Heart right ventricle (tissue), 16 donors: ENCODE results near the gene ZBTB7C. TPM values are rescaled to one million over a fixed set of nuclear protein-coding genes. Genes with fewer than 3 reads are reported as not detected.

Source experiments
- ATAC-seq, 8 donors: fragments of 200-7000 bp; cut with Tn5 transposase; one replicate each; pipeline ENCODE4 v1.9.1; 2020; ENCODE audit warnings: mild to moderate bottlenecking in 8 of 8, moderate library complexity in 8 of 8, moderate number of reproducible peaks in 1 of 8
- DNase-seq, 2 donors: peaks; one replicate each; pipeline ENCODE4 v3.0.0-alpha.2; 2020
- H3K27ac ChIP-seq, 10 donors: fragments of 200-600 bp; sonication (generic) in 2 of 10; one replicate each; pipeline versions ENCODE4 v1.5.0 to v1.8.0; 2020 to 2022; ENCODE audit warnings: mild to moderate bottlenecking in 3 of 10
- H3K27me3 ChIP-seq, 7 donors: fragments of 200-600 bp; one replicate each; pipeline ENCODE4 v1.8.0; 2021 to 2022; ENCODE audit warnings: mild to moderate bottlenecking in 2 of 7
- H3K36me3 ChIP-seq, 9 donors: fragments of 200-600 bp; sonication (generic) in 1 of 9; one replicate each; pipeline versions ENCODE4 v1.5.0 to v1.8.0; 2020 to 2022; ENCODE audit warnings: mild to moderate bottlenecking in 2 of 9
- H3K4me1 ChIP-seq, 9 donors: fragments of 200-600 bp; sonication (generic) in 1 of 9; one replicate each; pipeline versions ENCODE4 v1.5.0 to v1.8.0; 2020 to 2022; ENCODE audit warnings: mild to moderate bottlenecking in 4 of 9
- H3K4me3 ChIP-seq, 10 donors: fragments of 200-600 bp; sonication (generic) in 2 of 10; one replicate each; pipeline versions ENCODE4 v1.5.0 to v1.8.0; 2020 to 2022; ENCODE audit warnings: mild to moderate bottlenecking in 7 of 10, moderate library complexity in 2 of 10
- H3K9me3 ChIP-seq, 11 donors: fragments of 200-600 bp in 10 of 11; sonication (generic) in 2 of 11; one replicate each; pipeline versions ENCODE4 v1.5.0 to v1.8.0; 2013 to 2022; ENCODE audit warnings: mild to moderate bottlenecking in 2 of 11, control low read depth in 1 of 11, moderate library complexity in 1 of 11
- CTCF ChIP-seq, 9 donors: fragments of 200-600 bp; sonication (generic) in 2 of 9; IDR thresholded peaks; one replicate each; pipeline versions ENCODE4 v1.5.0 to v1.8.0; 2021 to 2022; ENCODE audit warnings: antibody characterized with exemption in 9 of 9, mild to moderate bottlenecking in 5 of 9, moderate library complexity in 1 of 9
- WGBS, 2 donors: extraction: QIAGEN DNeasy Blood & Tissue Kit; methylation state at CpG; one replicate each; pipeline ENCODE4 v1.1.7; 2013; ENCODE audit warnings: inconsistent platforms in 1 of 2; 5-methylcytosine and 5-hydroxymethylcytosine counted together
- intact Hi-C, 10 donors: fragments of 100-400 bp; cut with DNase I; formaldehyde crosslinking; loops; one replicate each; pipeline versions ENCODE4 v1.11.1 to v1.14.2; 2022
- polyA plus RNA-seq, 2 donors: library from polyadenylated mRNA; stranded (reverse); fragments of 200-250 nt; gene quantifications; one replicate each; pipeline ENCODE4 v1.2.3, GENCODE V29; 2013
- total RNA-seq, 10 donors: library from RNA; stranded (reverse); fragmentation: NEBNext Ultra II Directional in 3 of 10; extraction: Animal tissue kit (Norgen Biotek cat#: 25700) in 3 of 10; gene quantifications; one replicate each; pipeline versions ENCODE4 v1.2.1 to v1.2.4, GENCODE V29; 2021 to 2023
- donor health status: Arrhythmogenic right ventricular cardiomyopathy.
- donor health status: ischemic (EF 13 %, LVEDD 7.1; RV severe dilation, severe dysfunction).
- donor health status: healthy with polysubstance abuse.
- donor health status: DM: no; HTN: yes; CAD: no.
- donor health status: DM: no; HTN: no; CAD: no.
- donor health status: ischemic (EF 25% LVEDD 6.9; RV normal size, moderate dysfunction).
- donor health status: ischemic (EF 25% LVEDD 5.7; RV mildly dilated, moderate dysfunction).
- donor health status: healthy.
- donor health status: DM: yes; HTN: yes; CAD: no.
- donor health status: Ischemic cardiomyopathy.
- donor health status: ischemic (EF 35%, LVEDD 5.7; RV mildly dilated, moderate dysfunction).
- donor health status: nonischemic (EF 11% LVEDD 7.7; RV severe dilation, severe dysfunction).
- donor health status: DM: yes; HTN: yes; CAD: no.
- donor health status: PGD.
- donor health status: ischemic (EF 29% LVEDD 5.4; RV normal size, mild dysfunction).
- donor health status: nonischemic (EF 23%, LVEDD 6.1; RV moderate dilation, normal function).

The ZBTB7C gene
- total and polyA plus RNA-seq, 12 donors: 0.49 to 6.3 (median 1.5) TPM

- DNase-seq (no peak), ATAC-seq (no peak)
- Histone ChIP-seq H3K36me3 (no peaks in the 10 kb centered on the region), H3K4me1 (peaks cover 0 to 16% (median 6%) of the 10 kb centered on the region in 9 donors), H3K27me3 (peaks cover 0 to 20% (median 6%) of the 10 kb centered on the region in 7 donors), H3K4me3 (no peak overlapping the region), H3K27ac (no peak overlapping the region), H3K9me3 (peaks cover 0 to 9% (median 0%) of the 10 kb centered on the region in 11 donors)
- no peak for TF ChIP-seq CTCF (IDR thresholded peaks at IDR 0.05)
- 68 to 74% methylated on average over 3 of the region's 3 CpGs for WGBS, 2 donors
- intact Hi-C loops: loop anchor here in 1 of 10 donors (2.0 kb wide), 1 partner anchor 246 kb away; no protein-coding TSS in a partner anchor
Measured at GRCh38 chr18:48018851-48019250, 390.3 kb downstream of the ZBTB7C start.

GRCh38 chr18:48017635-48018034, 391.5 kb downstream of the ZBTB7C start:
- ATAC-seq (peak in 1 of 8 donors; percentile 47), DNase-seq (no peak)
- Histone ChIP-seq H3K4me3 (no peak overlapping the region), H3K27me3 (peaks cover 0 to 17% (median 6%) of the 10 kb centered on the region in 7 donors), H3K36me3 (no peaks in the 10 kb centered on the region), H3K27ac (no peak overlapping the region), H3K4me1 (peaks cover 0 to 4% (median 0%) of the 10 kb centered on the region in 9 donors), H3K9me3 (peaks cover 0 to 9% (median 0%) of the 10 kb centered on the region in 11 donors)
- intact Hi-C loops: loop anchor here in 1 of 10 donors (2.0 kb wide), 1 partner anchor 245 kb away; no protein-coding TSS in a partner anchor
- 83 to 89% methylated on average over 2 of the region's 2 CpGs for WGBS, 2 donors
- no peak for TF ChIP-seq CTCF (IDR thresholded peaks at IDR 0.05)

- no peak for TF ChIP-seq CTCF (IDR thresholded peaks at IDR 0.05)
- Histone ChIP-seq H3K9me3 (peaks cover 0 to 9% (median 0%) of the 10 kb centered on the region in 11 donors), H3K4me1 (peaks cover 0 to 7% (median 3%) of the 10 kb centered on the region in 9 donors), H3K4me3 (no peak overlapping the region), H3K36me3 (no peaks in the 10 kb centered on the region), H3K27ac (no peak overlapping the region), H3K27me3 (peaks cover 0 to 6% (median 0%) of the 10 kb centered on the region in 7 donors)
- ATAC-seq (no peak), DNase-seq (no peak)
- WGBS, 2 donors: 61 to 67% methylated on average over 4 of the region's 4 CpGs
- intact Hi-C loops: no loop called here
Measured at GRCh38 chr18:48013162-48013561, 396.0 kb downstream of the ZBTB7C start.

GRCh38 chr18:48011926-48012465, 397.2 kb downstream of the ZBTB7C start:
- TF ChIP-seq CTCF (IDR thresholded peaks at IDR 0.05): no peak
- no peak overlapping the region for H3K4me3 ChIP-seq
- H3K9me3 ChIP-seq: peaks cover 0 to 9% (median 0%) of the 10 kb centered on the region in 11 donors
- H3K4me1 ChIP-seq: peaks cover 0 to 15% (median 8%) of the 10 kb centered on the region in 9 donors
- peaks cover 0 to 14% (median 0%) of the 10 kb centered on the region in 7 donors for H3K27me3 ChIP-seq
- 60 to 71% methylated on average over 6 of the region's 6 CpGs for WGBS, 2 donors
- intact Hi-C loops: no loop called here
- DNase-seq: no peak
- no peaks in the 10 kb centered on the region for H3K36me3 ChIP-seq
- no peak overlapping the region for H3K27ac ChIP-seq
- ATAC-seq: no peak
